Tibial artery (tissue), 4 donors: ENCODE measurements around the gene ZC3H12A.
A peak's percentile ranks its signal among the peaks of the same experiment; 100 is the strongest.

Experiments used
- DNase-seq, 2 donors: peaks; one replicate each; pipeline ENCODE4 v3.0.0-alpha.2; 2019
- H3K27ac ChIP-seq, 2 donors: fragments of 200-600 bp; sonication (generic) in 1 of 2; 1 replicate in 1 of 2; 2 replicates in 1 of 2; pipeline ENCODE4 v1.5.1; 2018 to 2019; ENCODE audit warnings: mild to moderate bottlenecking in 1 of 2
- H3K27me3 ChIP-seq, 2 donors: fragments of 200-600 bp; sonication (generic) in 1 of 2; one replicate each; pipeline versions ENCODE4 v1.5.1 to v1.6.0; 2016 to 2019
- H3K36me3 ChIP-seq, 3 donors: fragments of 200-600 bp; sonication (generic) in 2 of 3; one replicate each; pipeline ENCODE4 v1.5.1; 2016 to 2019; ENCODE audit warnings: mild to moderate bottlenecking in 2 of 3
- H3K4me1 ChIP-seq, 4 donors: fragments of 200-600 bp; sonication (generic) in 2 of 4; 1 replicate in 3 of 4; 2 replicates in 1 of 4; pipeline ENCODE4 v1.5.1; 2016 to 2019
- H3K4me3 ChIP-seq, 2 donors: fragments of 200-600 bp; sonication (generic) in 1 of 2; 1 replicate in 1 of 2; 2 replicates in 1 of 2; pipeline ENCODE4 v1.5.1; 2018 to 2019; ENCODE audit warnings: mild to moderate bottlenecking in 2 of 2
- H3K9me3 ChIP-seq, 3 donors: fragments of 200-600 bp; sonication (generic) in 1 of 3; one replicate each; pipeline ENCODE4 v1.5.1; 2016 to 2019
- CTCF ChIP-seq, 2 experiments: fragments of 200-600 bp in 1 of 2; fragments of 450-650 bp in 1 of 2; IDR thresholded peaks; one replicate each; pipeline ENCODE4 v1.5.1; 2017 to 2019; ENCODE audit warnings: antibody characterized with exemption in 2 of 2, mild to moderate bottlenecking in 1 of 2, moderate library complexity in 1 of 2
- intact Hi-C: fragments of 100-400 bp; cut with DNase I; formaldehyde crosslinking; loops from one replicate; pipeline ENCODE4 v1.15.0; 2023; ENCODE audit warnings: low total_unique reads

Gene ZC3H12A

GRCh38 chr1:37474046-37474696 lies at the start of gene ZC3H12A:
Gene ZC3H12A, plus strand, starts transcription at chr1:37474580. Its CDS starts 917 bp downstream, at chr1:37475497.
- DNase-seq, result peak; percentile 89 to 95
- no peaks in the 10 kb centered on the region for H3K27me3 ChIP-seq

GRCh38 chr1:37425221-37425620 lies 49.2 kb upstream of the ZC3H12A start:
- Histone ChIP-seq H3K4me1 (no peaks in the 10 kb centered on the region), H3K27ac (no peak overlapping the region), H3K4me3 (no peak overlapping the region), H3K27me3 (peaks cover 0 to 20% of the 10 kb centered on the region in 2 donors), H3K9me3 (no peaks in the 10 kb centered on the region), H3K36me3 (no peaks in the 10 kb centered on the region)
- no peak for TF ChIP-seq CTCF (IDR thresholded peaks at IDR 0.05)
- no peak for DNase-seq
- intact Hi-C loops, result no loop called here

More at GRCh38 chr1:37474046-37474696, at the start of gene ZC3H12A:
- Histone ChIP-seq H3K27ac (peak within 1 kb of the TSS; percentile 97 to 99), H3K36me3 (peaks cover 0 to 19% (median 10%) of the 10 kb centered on the region in 3 donors), H3K4me1 (peaks cover 0 to 80% (median 79%) of the 10 kb centered on the region in 4 donors), H3K4me3 (peak within 1 kb of the TSS; percentile 89 to 96), H3K9me3 (no peaks in the 10 kb centered on the region)
- intact Hi-C loops, result no loop called here
- no peak for TF ChIP-seq CTCF (IDR thresholded peaks at IDR 0.05)

GRCh38 chr1:37429029-37429428 lies 45.4 kb upstream of the ZC3H12A start:
- H3K27me3 ChIP-seq, result peaks cover 0 to 42% of the 10 kb centered on the region in 2 donors
- intact Hi-C loops, result no loop called here
- no peak overlapping the region for H3K4me3 ChIP-seq
- no peaks in the 10 kb centered on the region for H3K9me3 ChIP-seq
- no peak overlapping the region for H3K27ac ChIP-seq
- TF ChIP-seq CTCF (IDR thresholded peaks at IDR 0.05), result no peak
- no peaks in the 10 kb centered on the region for H3K36me3 ChIP-seq
- no peaks in the 10 kb centered on the region for H3K4me1 ChIP-seq
- DNase-seq, result no peak

DNA sequence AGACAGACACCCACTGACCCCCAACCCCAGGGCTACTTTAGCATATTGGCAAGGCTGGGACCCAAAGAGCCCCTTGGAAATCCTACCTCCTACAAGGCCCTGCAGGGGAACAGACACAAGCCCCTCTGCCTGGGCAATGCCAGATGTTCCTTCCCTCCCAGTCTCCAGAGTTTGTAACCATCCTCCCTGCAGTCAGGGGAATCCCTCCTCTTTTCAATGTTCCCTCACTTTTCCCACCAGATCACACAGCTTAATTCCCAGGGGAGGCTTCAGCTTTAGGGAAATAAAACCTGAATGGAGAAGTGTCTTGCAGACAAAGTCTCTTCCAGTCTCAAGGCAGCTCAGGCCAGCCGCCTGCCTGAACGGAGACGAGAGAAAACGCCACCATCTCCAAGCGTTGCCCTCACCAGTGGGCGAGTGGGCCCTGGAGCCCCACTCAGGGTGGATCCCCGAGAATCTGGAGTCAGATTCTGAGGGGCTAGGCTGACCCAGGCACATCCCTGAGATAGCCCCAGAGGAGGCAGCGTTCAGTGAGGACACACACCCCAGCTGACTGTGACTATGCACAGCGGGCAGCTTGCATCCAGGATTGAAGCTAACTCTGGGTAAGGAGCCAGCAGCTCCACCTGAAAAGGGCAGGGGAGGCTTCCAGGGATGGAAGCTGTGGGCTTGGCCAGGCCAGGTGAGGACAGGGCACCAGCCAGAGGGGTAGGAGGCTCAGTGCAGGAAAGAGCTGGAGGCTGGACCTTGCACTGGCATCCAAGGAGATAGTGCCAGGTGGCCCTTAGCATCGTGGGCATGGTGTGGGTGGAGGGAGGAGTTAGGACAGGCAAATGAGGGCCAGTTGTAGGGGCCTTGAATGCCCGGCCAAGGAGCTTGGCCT lies 44.0 kb upstream of the ZC3H12A start:
- Histone ChIP-seq H3K4me3 (no peak overlapping the region), H3K27ac (no peak overlapping the region), H3K36me3 (no peaks in the 10 kb centered on the region), H3K27me3 (peaks cover 0 to 51% of the 10 kb centered on the region in 2 donors), H3K9me3 (no peaks in the 10 kb centered on the region), H3K4me1 (no peaks in the 10 kb centered on the region)
- intact Hi-C loops, result loop anchor here (5.0 kb wide), 1 partner anchor 728 kb away; no protein-coding TSS in a partner anchor
- DNase-seq, result no peak
- no peak for TF ChIP-seq CTCF (IDR thresholded peaks at IDR 0.05)

DNA sequence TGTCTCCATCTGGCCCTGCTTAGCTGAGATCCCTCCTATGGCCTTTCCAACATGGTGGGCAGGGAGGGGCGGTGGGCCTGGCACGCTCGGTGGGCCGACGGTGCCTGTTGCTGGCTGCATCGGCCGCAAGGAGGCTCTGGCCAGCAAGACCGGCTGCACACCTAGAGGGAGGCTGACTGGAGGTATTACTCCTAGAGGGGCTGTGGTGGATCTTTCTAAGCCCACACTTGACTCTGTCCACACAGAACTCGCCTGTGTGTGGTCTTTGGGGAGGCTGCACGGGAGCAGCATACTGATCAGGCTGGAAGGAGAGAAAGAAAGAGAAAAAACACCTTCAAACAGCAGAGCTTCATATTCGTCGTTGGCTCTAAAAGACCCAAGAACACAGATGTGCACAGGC lies 41.7 kb upstream of the ZC3H12A start:
- H3K4me1 ChIP-seq, result no peaks in the 10 kb centered on the region
- H3K27ac ChIP-seq, result no peak overlapping the region
- intact Hi-C loops, result loop anchor here (5.0 kb wide), 1 partner anchor 730 kb away; no protein-coding TSS in a partner anchor
- H3K9me3 ChIP-seq, result no peaks in the 10 kb centered on the region
- no peak for DNase-seq
- H3K4me3 ChIP-seq, result no peak overlapping the region
- H3K36me3 ChIP-seq, result no peaks in the 10 kb centered on the region
- TF ChIP-seq CTCF (IDR thresholded peaks at IDR 0.05), result no peak
- peaks cover 0 to 58% of the 10 kb centered on the region in 2 donors for H3K27me3 ChIP-seq
